Transverse colon (tissue), 4 donors: ENCODE results near the gene SRXN1.

Experiments used
- EP300 ChIP-seq: sonication (generic); formaldehyde crosslinking; IDR thresholded peaks from one replicate; pipeline ENCODE4 v1.6.1; 2017; ENCODE audit warnings: antibody characterized with exemption, low read depth
- POLR2A ChIP-seq: fragments of 450-650 bp; IDR thresholded peaks from one replicate; pipeline ENCODE4 v1.6.1; 2016; ENCODE audit warnings: antibody characterized with exemption, mild to moderate bottlenecking, moderate library complexity
- POLR2AphosphoS5 ChIP-seq, 3 donors: sonication (generic); formaldehyde crosslinking; IDR thresholded peaks; one replicate each; pipeline ENCODE4 v1.6.1; 2016; ENCODE audit warnings: antibody characterized with exemption in 3 of 3
- TF ChIP-seq, protein P1 (sequence below), 5 experiments: fragments of 200-600 bp in 3 of 5; fragments of 450-650 bp in 2 of 5; sonication (generic) in 3 of 5; IDR thresholded peaks; 1 replicate in 2 of 5; 2 replicates in 3 of 5; pipeline ENCODE4 v1.5.1; 2016 to 2017; ENCODE audit warnings: antibody characterized with exemption in 5 of 5, inconsistent platforms in 3 of 5, mild to moderate bottlenecking in 2 of 5, moderate library complexity in 1 of 5

DNA sequence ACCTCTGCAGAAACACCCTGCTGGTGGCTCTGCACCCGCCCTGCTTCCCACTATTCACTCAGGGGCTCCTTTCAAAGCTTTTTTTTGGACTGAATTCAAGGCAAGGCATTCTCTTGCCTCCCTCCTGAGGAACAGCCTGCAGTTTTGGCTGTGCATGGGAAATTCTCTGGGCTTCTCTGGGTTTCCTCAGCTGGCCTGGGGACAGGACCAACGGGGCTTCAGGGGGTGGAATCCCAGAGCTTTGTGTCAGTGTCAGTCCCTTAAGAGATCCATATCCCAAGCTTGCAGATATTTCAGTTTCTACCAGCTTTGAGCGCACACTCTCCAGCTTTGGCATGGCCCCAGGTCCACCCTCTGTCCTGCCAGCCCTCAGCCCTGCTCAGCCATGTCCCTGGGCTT lies 20.6 kb upstream of the SRXN1 start:
- TF ChIP-seq, protein P1, sequence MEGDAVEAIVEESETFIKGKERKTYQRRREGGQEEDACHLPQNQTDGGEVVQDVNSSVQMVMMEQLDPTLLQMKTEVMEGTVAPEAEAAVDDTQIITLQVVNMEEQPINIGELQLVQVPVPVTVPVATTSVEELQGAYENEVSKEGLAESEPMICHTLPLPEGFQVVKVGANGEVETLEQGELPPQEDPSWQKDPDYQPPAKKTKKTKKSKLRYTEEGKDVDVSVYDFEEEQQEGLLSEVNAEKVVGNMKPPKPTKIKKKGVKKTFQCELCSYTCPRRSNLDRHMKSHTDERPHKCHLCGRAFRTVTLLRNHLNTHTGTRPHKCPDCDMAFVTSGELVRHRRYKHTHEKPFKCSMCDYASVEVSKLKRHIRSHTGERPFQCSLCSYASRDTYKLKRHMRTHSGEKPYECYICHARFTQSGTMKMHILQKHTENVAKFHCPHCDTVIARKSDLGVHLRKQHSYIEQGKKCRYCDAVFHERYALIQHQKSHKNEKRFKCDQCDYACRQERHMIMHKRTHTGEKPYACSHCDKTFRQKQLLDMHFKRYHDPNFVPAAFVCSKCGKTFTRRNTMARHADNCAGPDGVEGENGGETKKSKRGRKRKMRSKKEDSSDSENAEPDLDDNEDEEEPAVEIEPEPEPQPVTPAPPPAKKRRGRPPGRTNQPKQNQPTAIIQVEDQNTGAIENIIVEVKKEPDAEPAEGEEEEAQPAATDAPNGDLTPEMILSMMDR (IDR thresholded peaks at IDR 0.05) = no peak
- no peak for TF ChIP-seq POLR2A
- no peak for TF ChIP-seq POLR2AphosphoS5 (IDR thresholded peaks at IDR 0.05)
- no peak for TF ChIP-seq EP300
